GM12878 (cell line): Measurements from ENCODE around the gene SEC62. TPM values are rescaled to one million over a fixed set of nuclear protein-coding genes. Genes with fewer than 3 reads are reported as not detected.

Experiments
- BHLHE40 ChIP-seq, 2 experiments: fragments of 450-650 bp in 1 of 2; IDR thresholded peaks; 2 replicates each; pipeline ENCODE4 v1.6.1; 2011 to 2017; ENCODE audit warnings: low read depth in 2 of 2, borderline replicate concordance in 1 of 2, improper control_type of control experiment in 1 of 2, low read length in 1 of 2, mild to moderate bottlenecking in 1 of 2
- CUX1 ChIP-seq: IDR thresholded peaks from 2 replicates; pipeline ENCODE4 v1.6.1; 2012; ENCODE audit warnings: improper control_type of control experiment, low read depth, low read length; ENCODE audit not compliant: insufficient replicate concordance
- EGR1 ChIP-seq, 2 experiments: IDR thresholded peaks; 1 replicate in 1 of 2; 2 replicates in 1 of 2; pipeline ENCODE4 v1.6.1; 2011 to 2012; ENCODE audit warnings: low read depth in 2 of 2, low read length in 2 of 2, borderline replicate concordance in 1 of 2, mild to moderate bottlenecking in 1 of 2, moderate library complexity in 1 of 2
- ELK1 ChIP-seq: IDR thresholded peaks from 2 replicates; pipeline ENCODE4 v1.6.1; 2012; ENCODE audit warnings: low read depth, low read length, improper control_type of control experiment
- FOS ChIP-seq: IDR thresholded peaks from 3 replicates; pipeline ENCODE4 v1.6.1; 2011; ENCODE audit warnings: borderline replicate concordance; ENCODE audit not compliant: insufficient read length; ENCODE audit errors: extremely low read depth
- GABPA ChIP-seq: IDR thresholded peaks from 2 replicates; pipeline ENCODE4 v1.6.1; 2014; ENCODE audit warnings: antibody characterized with exemption, low read depth, mild to moderate bottlenecking, inconsistent platforms
- HDAC6 ChIP-seq: fragments of 200-600 bp; sonication (generic); IDR thresholded peaks from one replicate; pipeline ENCODE4 v1.8.0; 2017; ENCODE audit warnings: antibody characterized with exemption; ENCODE audit not compliant: unreplicated experiment
- MTA3 ChIP-seq: IDR thresholded peaks from 2 replicates; pipeline ENCODE4 v1.6.1; 2012; ENCODE audit warnings: low read length, inconsistent platforms, borderline replicate concordance
- NR2C2 ChIP-seq: IDR thresholded peaks from 2 replicates; pipeline ENCODE4 v1.6.1; 2011; ENCODE audit warnings: borderline replicate concordance, low read depth; ENCODE audit not compliant: control insufficient read depth, insufficient read length
- NR2F1 ChIP-seq: fragments of 450-650 bp; conservative IDR thresholded peaks from 2 replicates; pipeline ENCODE4 v1.6.1; 2017; ENCODE audit warnings: mild to moderate bottlenecking
- PKNOX1 ChIP-seq: fragments of 450-650 bp; IDR thresholded peaks from 2 replicates; pipeline ENCODE4 v1.6.1; 2016; ENCODE audit warnings: mild to moderate bottlenecking
- SMAD1 ChIP-seq: fragments of 450-650 bp; IDR thresholded peaks from 2 replicates; pipeline ENCODE4 v1.6.1; 2018; ENCODE audit warnings: mild to moderate bottlenecking, low read depth; ENCODE audit not compliant: partially characterized antibody
- SMARCA5 ChIP-seq: fragments of 450-650 bp; IDR thresholded peaks from 2 replicates; pipeline ENCODE4 v1.6.1; 2017; ENCODE audit warnings: mild to moderate bottlenecking
- SPI1 ChIP-seq: IDR thresholded peaks from 2 replicates; pipeline ENCODE4 v1.6.1; 2011; ENCODE audit warnings: low read depth, mild to moderate bottlenecking, low read length, moderate library complexity, borderline replicate concordance; ENCODE audit not compliant: insufficient read depth
- TAF1 ChIP-seq: IDR thresholded peaks from 2 replicates; pipeline ENCODE4 v1.6.1; 2011; ENCODE audit warnings: mild to moderate bottlenecking, low read depth, low read length, borderline replicate concordance
- polyA plus RNA-seq, 11 experiments: library from polyadenylated mRNA; depleted of rRNA in 4 of 11; unstranded in 6 of 11; stranded (reverse) in 5 of 11; fragments of >200 nt; fragmentation: Nextera tagmentation in 4 of 11; fragmentation: Illumina TruSeq in 1 of 11; extraction: Ambion mirVana in 4 of 11; extraction: Trizol in 1 of 11; gene quantifications; 1 replicate in 1 of 11; 2 replicates in 10 of 11; pipeline versions ENCODE4 v1.2.1 to v1.2.3, GENCODE V29; 2011 to 2016; ENCODE audit warnings: inconsistent platforms in 2 of 11, missing spikeins in 2 of 11, low read depth in 1 of 11
- total RNA-seq, 4 experiments: library from RNA; depleted of rRNA in 3 of 4; stranded (reverse); fragments of >200 nt in 3 of 4; fragmentation: Illumina TruSeq in 1 of 4; extraction: Trizol in 1 of 4; gene quantifications; 2 replicates each; pipeline versions ENCODE4 v1.2.1 to v1.2.3, GENCODE V29; 2013 to 2021
- TF ChIP-seq, protein P1 (sequence below): IDR thresholded peaks from 2 replicates; pipeline ENCODE4 v1.6.1; 2011; ENCODE audit warnings: borderline replicate concordance, low read depth, mild to moderate bottlenecking, moderate library complexity, low read length; ENCODE audit not compliant: insufficient read depth, poor library complexity, severe bottlenecking
- TF ChIP-seq, protein P2 (sequence below): fragments of 150-350 bp; IDR thresholded peaks from 2 replicates; pipeline ENCODE4 v1.6.1; 2014; ENCODE audit warnings: mild to moderate bottlenecking, low read depth, low read length

SEC62 gene
- total and polyA plus RNA-seq, 10 of the 15 experiments (the other 5 are each of a cell fraction or from before 2014, with no cell fraction given), result 25.6 to 270 (median 94.8) TPM

DNA sequence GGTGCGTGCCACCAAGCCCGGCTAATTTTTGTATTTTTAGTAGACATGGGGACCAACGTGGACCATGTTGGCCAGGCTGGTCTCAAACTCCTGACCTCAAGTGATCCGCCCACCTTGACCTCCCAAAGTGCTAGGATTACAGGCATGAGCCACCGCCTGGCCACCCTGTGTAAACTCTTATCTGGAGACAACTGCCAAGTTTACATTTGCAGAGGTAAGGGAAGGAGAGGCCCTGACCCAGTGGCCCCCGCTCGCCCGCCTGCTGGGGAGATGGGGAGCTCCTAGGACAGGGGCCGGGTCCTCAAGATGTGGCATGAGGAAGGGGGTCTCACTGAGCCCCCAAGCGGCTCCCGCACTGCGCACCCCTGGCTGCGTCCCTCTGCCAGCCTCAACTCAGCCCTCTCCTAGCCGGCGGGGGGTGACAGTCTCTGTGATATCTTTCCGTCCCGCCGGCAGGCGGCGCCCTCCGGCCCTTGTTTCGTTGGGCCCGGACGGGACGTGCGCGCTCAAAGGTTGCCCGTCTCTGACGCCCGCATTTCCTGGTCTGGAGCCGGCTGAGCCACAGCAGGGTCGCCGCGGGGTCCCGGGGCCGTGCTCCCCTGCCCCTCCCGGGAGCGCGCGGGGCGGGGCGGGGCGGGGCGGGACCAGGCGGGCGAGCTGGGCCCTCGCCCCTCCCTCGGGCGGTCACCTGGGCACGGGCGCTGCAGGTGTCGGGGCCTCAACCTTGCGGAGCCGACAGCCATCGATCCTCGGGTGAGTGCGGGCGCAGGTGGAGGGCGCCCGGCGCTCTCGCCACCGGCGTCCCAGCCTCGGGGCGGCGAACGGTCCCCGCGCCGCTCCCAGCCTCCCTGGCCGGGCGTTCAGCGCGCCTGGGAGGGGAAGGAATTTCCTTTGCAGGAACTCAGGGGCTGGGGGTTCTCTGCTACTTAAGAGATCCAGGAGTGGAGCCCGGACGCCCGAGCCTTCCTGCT is 71.1 kb downstream of the SEC62 start, which contains the start of gene GPR160 (continued):
- TF ChIP-seq EGR1 (IDR thresholded peaks at IDR 0.05; ENCODE audit: borderline replicate concordance in 1 of 2, low read depth in 2 of 2, low read length in 2 of 2) (peak in 1 of 2 experiments; percentile 9; a peak in 1 of 3 replicates), SMARCA5 (peak; percentile 89), BHLHE40 (IDR thresholded peaks at IDR 0.05; ENCODE audit: borderline replicate concordance in 1 of 2, low read depth in 2 of 2, low read length in 1 of 2) (peak in 1 of 2 experiments; percentile 72; a peak in 1 of 4 replicates), PKNOX1 (no peak), GABPA (no peak), HDAC6 (no peak), TAF1 (no peak), ELK1 (no peak), MTA3 (no peak), SMAD1 (no peak), CUX1 (no peak), NR2F1 (0 out of 2 replicates have a peak, but pooled peaks have one; percentile 34), NR2C2 (no peak), SPI1 (no peak), FOS (no peak)
- TF ChIP-seq, protein P1, sequence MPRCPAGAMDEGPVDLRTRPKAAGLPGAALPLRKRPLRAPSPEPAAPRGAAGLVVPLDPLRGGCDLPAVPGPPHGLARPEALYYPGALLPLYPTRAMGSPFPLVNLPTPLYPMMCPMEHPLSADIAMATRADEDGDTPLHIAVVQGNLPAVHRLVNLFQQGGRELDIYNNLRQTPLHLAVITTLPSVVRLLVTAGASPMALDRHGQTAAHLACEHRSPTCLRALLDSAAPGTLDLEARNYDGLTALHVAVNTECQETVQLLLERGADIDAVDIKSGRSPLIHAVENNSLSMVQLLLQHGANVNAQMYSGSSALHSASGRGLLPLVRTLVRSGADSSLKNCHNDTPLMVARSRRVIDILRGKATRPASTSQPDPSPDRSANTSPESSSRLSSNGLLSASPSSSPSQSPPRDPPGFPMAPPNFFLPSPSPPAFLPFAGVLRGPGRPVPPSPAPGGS, result no peak
- TF ChIP-seq, protein P2, sequence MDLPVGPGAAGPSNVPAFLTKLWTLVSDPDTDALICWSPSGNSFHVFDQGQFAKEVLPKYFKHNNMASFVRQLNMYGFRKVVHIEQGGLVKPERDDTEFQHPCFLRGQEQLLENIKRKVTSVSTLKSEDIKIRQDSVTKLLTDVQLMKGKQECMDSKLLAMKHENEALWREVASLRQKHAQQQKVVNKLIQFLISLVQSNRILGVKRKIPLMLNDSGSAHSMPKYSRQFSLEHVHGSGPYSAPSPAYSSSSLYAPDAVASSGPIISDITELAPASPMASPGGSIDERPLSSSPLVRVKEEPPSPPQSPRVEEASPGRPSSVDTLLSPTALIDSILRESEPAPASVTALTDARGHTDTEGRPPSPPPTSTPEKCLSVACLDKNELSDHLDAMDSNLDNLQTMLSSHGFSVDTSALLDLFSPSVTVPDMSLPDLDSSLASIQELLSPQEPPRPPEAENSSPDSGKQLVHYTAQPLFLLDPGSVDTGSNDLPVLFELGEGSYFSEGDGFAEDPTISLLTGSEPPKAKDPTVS, result no peak
